ENCODE data around the gene GMDS.

The GMDS gene

DNA sequence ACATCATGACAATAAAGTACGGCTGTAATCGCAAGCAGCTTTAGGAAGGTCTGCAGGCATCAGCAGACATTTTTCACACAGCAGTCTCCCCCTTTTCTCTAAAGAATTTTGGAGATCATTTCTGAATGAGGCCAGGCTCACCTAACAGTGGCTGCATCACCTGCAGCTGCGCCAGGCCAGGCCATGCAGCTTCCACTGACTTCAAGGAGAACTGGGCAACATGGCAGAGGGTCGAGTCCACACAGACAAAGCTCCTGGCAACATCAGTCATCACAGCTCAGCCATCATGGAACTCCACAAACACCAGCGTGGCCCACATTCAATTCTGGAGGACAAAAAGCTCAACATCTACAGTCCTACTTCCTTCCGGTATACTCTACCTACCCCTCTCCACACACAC lies 653.5 kb downstream of the GMDS start:
- no peak for DNase-seq (ENCODE audit: extremely low read depth, low read depth)
- no peak for TF ChIP-seq CTCF (IDR thresholded peaks at IDR 0.05; ENCODE audit: low read depth, low read length)

DNA sequence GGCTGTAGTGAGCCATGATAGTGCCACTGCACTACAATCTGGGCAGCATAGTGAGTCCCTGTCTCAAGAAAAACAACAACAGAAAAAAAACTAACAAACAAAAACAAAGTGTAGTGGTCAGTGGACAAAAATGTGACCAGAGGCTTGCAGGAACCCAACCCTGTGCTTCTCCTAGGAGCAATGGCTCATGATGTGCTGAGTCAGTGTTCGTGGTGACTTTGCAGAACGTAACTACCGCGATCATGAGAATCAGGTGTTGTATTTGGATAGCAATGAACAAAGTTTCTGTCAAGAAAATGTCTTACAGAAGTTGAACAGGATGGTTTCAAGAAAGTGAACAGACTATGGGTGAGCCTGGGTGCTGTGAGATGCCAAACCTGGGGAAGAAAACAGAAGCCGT lies 654.2 kb downstream of the GMDS start:
- TF ChIP-seq CTCF (IDR thresholded peaks at IDR 0.05; ENCODE audit: low read depth, low read length) = no peak
- no peak for DNase-seq (ENCODE audit: extremely low read depth, low read depth)

GRCh38 chr6:1590580-1590979 lies 654.8 kb downstream of the GMDS start:
- no peak for TF ChIP-seq CTCF (IDR thresholded peaks at IDR 0.05; ENCODE audit: low read depth, low read length)

DNA sequence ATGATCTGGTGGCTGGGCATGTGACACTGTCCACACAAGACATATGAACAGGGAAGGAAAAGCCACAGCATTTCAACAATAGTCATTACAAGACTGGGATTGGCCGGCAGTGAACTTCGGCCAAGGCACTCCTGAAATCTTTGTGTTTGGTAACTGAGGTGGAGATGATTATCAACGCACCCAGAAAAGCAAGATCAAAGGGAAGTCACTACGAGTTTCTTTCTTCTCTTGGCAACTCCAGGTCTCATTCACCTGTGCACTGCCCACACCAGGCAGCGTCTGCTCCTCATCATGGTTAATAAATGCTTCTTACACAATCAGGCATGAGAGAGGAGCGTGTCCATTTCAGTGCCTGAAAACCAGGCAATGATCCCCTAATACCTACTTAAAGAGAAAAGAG lies 656.2 kb downstream of the GMDS start:
- TF ChIP-seq CTCF (IDR thresholded peaks at IDR 0.05; ENCODE audit: low read depth, low read length) = no peak
- no peak for DNase-seq (ENCODE audit: extremely low read depth, low read depth)

More at GRCh38 chr6:1590580-1590979, 654.8 kb downstream of the GMDS start:
- no peak for DNase-seq (ENCODE audit: extremely low read depth, low read depth)

GRCh38 chr6:1587977-1588376 lies 657.4 kb downstream of the GMDS start:
- no peak for TF ChIP-seq CTCF (IDR thresholded peaks at IDR 0.05; ENCODE audit: low read depth, low read length)
- DNase-seq (ENCODE audit: extremely low read depth, low read depth) = no peak

DNA sequence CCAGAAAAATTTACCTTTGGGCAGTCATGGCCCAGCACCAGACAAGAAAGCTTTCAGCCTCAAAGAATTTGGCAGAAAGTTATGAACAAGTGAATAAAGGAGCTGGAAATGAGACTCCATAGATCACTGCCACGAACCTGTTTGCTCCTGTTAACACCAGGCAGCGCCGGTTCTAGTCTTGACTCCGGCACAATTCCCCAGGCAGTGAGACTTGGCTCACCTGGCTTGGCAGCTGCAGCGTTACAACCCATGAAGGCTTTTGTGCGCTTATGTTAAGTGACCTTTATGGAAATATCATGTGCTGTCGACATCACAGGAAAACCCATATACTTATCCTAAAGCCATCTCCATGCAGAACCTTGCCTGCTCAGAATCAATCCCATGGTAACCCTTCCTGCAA lies 657.9 kb downstream of the GMDS start:
- TF ChIP-seq CTCF (IDR thresholded peaks at IDR 0.05; ENCODE audit: low read depth, low read length) = no peak
- no peak for DNase-seq (ENCODE audit: extremely low read depth, low read depth)

DNA sequence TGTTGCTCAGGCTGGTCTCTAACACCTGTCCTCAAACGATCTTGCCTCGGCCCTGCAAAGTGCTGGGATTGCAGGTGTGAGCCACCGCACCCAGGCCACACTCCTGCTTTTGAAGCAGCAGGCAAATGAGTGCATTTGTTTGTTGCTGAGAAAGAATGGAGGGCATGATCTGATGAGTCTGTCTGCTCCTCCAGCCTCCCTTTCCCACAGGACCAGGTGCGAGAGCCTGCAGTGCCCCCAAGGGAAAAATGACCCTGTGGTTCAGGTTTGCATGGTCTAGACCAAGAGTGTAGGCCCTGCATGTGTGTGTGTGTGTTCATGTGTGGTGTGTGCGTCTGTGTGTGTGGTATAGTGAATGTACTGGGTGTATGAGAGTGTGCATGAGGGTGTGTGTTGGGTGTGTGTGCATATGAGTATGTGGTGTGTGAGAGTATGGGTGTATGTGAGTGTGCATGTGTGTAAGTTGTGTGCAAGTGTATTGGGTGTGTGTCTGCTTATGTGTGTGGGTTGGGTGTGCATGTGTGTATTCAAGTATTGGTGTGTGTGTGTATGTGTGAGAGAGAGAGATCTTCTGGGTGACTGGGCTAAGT lies 658.4 kb downstream of the GMDS start:
- no peak for DNase-seq (ENCODE audit: extremely low read depth, low read depth)
- TF ChIP-seq CTCF (IDR thresholded peaks at IDR 0.05; ENCODE audit: low read depth, low read length) = no peak

All from AG09319 (cell line).